WTC11 (cell line): Measurements from ENCODE around the gene MYL4. TPM values are rescaled to one million over a fixed set of nuclear protein-coding genes. Genes with fewer than 3 reads are reported as not detected.

Experiments used
- ATAC-seq: fragments of 200-7000 bp; cut with Tn5 transposase; 2 replicates; pipeline ENCODE4 v1.10.0; 2021; ENCODE audit warnings: mild to moderate bottlenecking, moderate library complexity
- CTCF ChIA-PET: fragments of 300-600 bp; sonication (Branson Sonifier 250); formaldehyde crosslinking; loops from one replicate; lab custom pipeline; 2021; ENCODE audit warnings: antibody characterized with exemption; lab: Charles Lee
- POLR2A ChIA-PET: fragments of 350-600 bp; sonication (Branson Sonifier 250); formaldehyde crosslinking; loops from one replicate; lab custom pipeline; 2021; ENCODE audit warnings: antibody characterized with exemption; lab: Charles Lee
- DNase-seq: peaks from one replicate; pipeline ENCODE4 v3.0.0; 2021; ENCODE audit warnings: low spot score
- H3K27ac Mint-ChIP-seq: 2 replicates; pipeline ENCODE4 v1.8.0; 2021; ENCODE audit warnings: mixed read lengths
- H3K27me3 Mint-ChIP-seq: 2 replicates; pipeline ENCODE4 v1.8.0; 2021; ENCODE audit warnings: low read depth, mild to moderate bottlenecking, moderate library complexity, mixed read lengths
- H3K36me3 Mint-ChIP-seq: 2 replicates; pipeline ENCODE4 v1.8.0; 2021; ENCODE audit warnings: mixed read lengths
- H3K4me1 Mint-ChIP-seq: 2 replicates; pipeline ENCODE4 v1.8.0; 2022; ENCODE audit warnings: mixed read lengths
- H3K4me3 Mint-ChIP-seq: 2 replicates; pipeline ENCODE4 v1.8.0; 2021; ENCODE audit warnings: mild to moderate bottlenecking, moderate library complexity, mixed read lengths
- H3K9me3 Mint-ChIP-seq: 2 replicates; pipeline ENCODE4 v1.8.0; 2021; ENCODE audit warnings: mixed read lengths
- AFF4 ChIP-seq: sonication (generic); formaldehyde crosslinking; IDR thresholded peaks from 2 replicates; pipeline ENCODE4 v1.8.1; 2023; ENCODE audit warnings: mild to moderate bottlenecking, missing genetic modification reagents, borderline replicate concordance
- ARID4B ChIP-seq: sonication (generic); formaldehyde crosslinking; IDR thresholded peaks from 2 replicates; pipeline ENCODE4 v1.8.0; 2023; ENCODE audit warnings: missing genetic modification reagents, mild to moderate bottlenecking, borderline replicate concordance
- CBFB ChIP-seq: sonication (generic); formaldehyde crosslinking; IDR thresholded peaks from 2 replicates; pipeline ENCODE4 v1.8.1; 2022; ENCODE audit warnings: mild to moderate bottlenecking, low read depth, missing genetic modification reagents
- CREM ChIP-seq: sonication (generic); formaldehyde crosslinking; IDR thresholded peaks from 2 replicates; pipeline ENCODE4 v1.8.1; 2022; ENCODE audit warnings: mild to moderate bottlenecking, missing genetic modification reagents, moderate library complexity
- CTCF ChIP-seq: fragments of 200-600 bp; IDR thresholded peaks from 2 replicates; pipeline ENCODE4 v1.8.0; 2022; ENCODE audit warnings: antibody characterized with exemption
- FOXK1 ChIP-seq: sonication (generic); formaldehyde crosslinking; IDR thresholded peaks from 2 replicates; pipeline ENCODE4 v1.8.0; 2022; ENCODE audit warnings: mild to moderate bottlenecking, moderate library complexity, missing genetic modification reagents
- KAT7 ChIP-seq: sonication (generic); formaldehyde crosslinking; IDR thresholded peaks from 2 replicates; pipeline ENCODE4 v1.8.1; 2023; ENCODE audit warnings: missing genetic modification reagents, mild to moderate bottlenecking, borderline replicate concordance
- MXD4 ChIP-seq: fragments of 250-450 bp; sonication (Bioruptor Pico); IDR thresholded peaks from 2 replicates; pipeline ENCODE4 v1.8.0; 2021; ENCODE audit warnings: mild to moderate bottlenecking, moderate library complexity, borderline replicate concordance
- NFE2L1 ChIP-seq: sonication (generic); formaldehyde crosslinking; IDR thresholded peaks from 2 replicates; pipeline ENCODE4 v1.8.1; 2023; ENCODE audit warnings: missing genetic modification reagents
- NFYB ChIP-seq: sonication (generic); formaldehyde crosslinking; conservative IDR thresholded peaks from 2 replicates; pipeline ENCODE4 v1.8.0; 2022; ENCODE audit warnings: low read depth, missing genetic modification reagents
- NR2C2 ChIP-seq: sonication (generic); formaldehyde crosslinking; IDR thresholded peaks from 2 replicates; pipeline ENCODE4 v1.8.0; 2022; ENCODE audit warnings: mild to moderate bottlenecking, missing genetic modification reagents
- PRDM15 ChIP-seq: sonication (generic); formaldehyde crosslinking; IDR thresholded peaks from 2 replicates; pipeline ENCODE4 v1.8.0; 2022; ENCODE audit warnings: missing genetic modification reagents
- RELA ChIP-seq: sonication (generic); formaldehyde crosslinking; IDR thresholded peaks from 2 replicates; pipeline ENCODE4 v1.8.1; 2022; ENCODE audit warnings: missing genetic modification reagents, mild to moderate bottlenecking, borderline replicate concordance
- RORB ChIP-seq: fragments of 250-450 bp; sonication (Bioruptor Pico); IDR thresholded peaks from 2 replicates; pipeline ENCODE4 v1.9.0; 2021; ENCODE audit warnings: mild to moderate bottlenecking
- SMAD3 ChIP-seq: sonication (generic); formaldehyde crosslinking; IDR thresholded peaks from 2 replicates; pipeline ENCODE4 v1.8.0; 2022; ENCODE audit warnings: missing genetic modification reagents, mild to moderate bottlenecking, borderline replicate concordance
- SOX15 ChIP-seq: fragments of 250-450 bp; sonication (Bioruptor Pico); IDR thresholded peaks from 2 replicates; pipeline ENCODE4 v1.9.0; 2021; ENCODE audit warnings: mild to moderate bottlenecking
- TEAD4 ChIP-seq: sonication (generic); formaldehyde crosslinking; IDR thresholded peaks from 2 replicates; pipeline ENCODE4 v1.8.0; 2022; ENCODE audit warnings: mild to moderate bottlenecking, missing genetic modification reagents
- ZNF317 ChIP-seq: sonication (generic); formaldehyde crosslinking; IDR thresholded peaks from 2 replicates; pipeline ENCODE4 v1.8.1; 2023; ENCODE audit warnings: low read depth, mild to moderate bottlenecking, moderate library complexity, missing genetic modification reagents, borderline replicate concordance
- ZSCAN18 ChIP-seq: fragments of 250-450 bp; sonication (Bioruptor Pico); IDR thresholded peaks from 2 replicates; pipeline ENCODE4 v2.1.2; 2022; ENCODE audit warnings: mild to moderate bottlenecking, moderate library complexity
- total RNA-seq: library from RNA; stranded (reverse); gene quantifications from 3 replicates; pipeline ENCODE4 v1.2.3, GENCODE V29; 2021

The MYL4 gene
- total RNA-seq, 1 experiment from 2014 or later = 0.50 TPM

- no peak overlapping the region for H3K4me3 Mint-ChIP-seq
- H3K9me3 Mint-ChIP-seq = no peaks in the 10 kb centered on the region
- no peaks in the 10 kb centered on the region for H3K36me3 Mint-ChIP-seq
- DNase-seq (no peak), ATAC-seq (no peak)
- H3K27me3 Mint-ChIP-seq = peaks cover 5% of the 10 kb centered on the region; the same call in 1 of the 2 replicates
- ChIA-PET POLR2A (no interaction called here), CTCF (no interaction called here)
- no peak overlapping the region for H3K27ac Mint-ChIP-seq
- TF ChIP-seq FOXK1 (CRISPR knock-in tag) = no peak
- TF ChIP-seq TEAD4 (CRISPR knock-in tag) = no peak
- no peak for TF ChIP-seq NR2C2 (CRISPR knock-in tag)
- no peak for TF ChIP-seq ZNF317
- no peak for TF ChIP-seq SOX15 (CRISPR knock-in tag)
- TF ChIP-seq CREM (CRISPR knock-in tag) = no peak
- TF ChIP-seq PRDM15 (CRISPR knock-in tag) = no peak
- no peak for TF ChIP-seq RORB
- TF ChIP-seq ARID4B = no peak
- TF ChIP-seq NFYB (CRISPR knock-in tag) = no peak
- no peak for TF ChIP-seq SMAD3
- TF ChIP-seq AFF4 (CRISPR knock-in tag) = no peak
- TF ChIP-seq NFE2L1 (CRISPR knock-in tag) = no peak
- no peak for TF ChIP-seq CBFB (CRISPR knock-in tag)
- no peak for TF ChIP-seq ZSCAN18
- no peak for TF ChIP-seq CTCF
- no peak for TF ChIP-seq MXD4 (CRISPR knock-in tag)
- no peak for TF ChIP-seq RELA (CRISPR knock-in tag)
- TF ChIP-seq KAT7 (CRISPR knock-in tag) = no peak
- 0 out of 2 replicates have a peak, but pooled peaks cover 4% of the 10 kb centered on the region for H3K4me1 Mint-ChIP-seq
These were observed 26.8 kb downstream of the MYL4 start for GRCh38 chr17:47235923-47236322.
